ENCODE results near the gene FAM171A1.

FAM171A1 gene

GRCh38 chr10:15363031-15363430, 8.1 kb downstream of the FAM171A1 start:
- no peak for TF ChIP-seq CTCF (IDR thresholded peaks at IDR 0.05)
- TF ChIP-seq ZFX (IDR thresholded peaks at IDR 0.05; ENCODE audit: borderline replicate concordance), result no peak
- H3K27ac ChIP-seq, result no peak overlapping the region

GRCh38 chr10:15361131-15361530, 10.0 kb downstream of the FAM171A1 start:
- TF ChIP-seq CTCF (IDR thresholded peaks at IDR 0.05), result no peak
- TF ChIP-seq ZFX (IDR thresholded peaks at IDR 0.05; ENCODE audit: borderline replicate concordance), result no peak
- no peak overlapping the region for H3K27ac ChIP-seq

GRCh38 chr10:15360566-15360965, 10.5 kb downstream of the FAM171A1 start:
- H3K27ac ChIP-seq, result no peak overlapping the region
- no peak for TF ChIP-seq ZFX (IDR thresholded peaks at IDR 0.05; ENCODE audit: borderline replicate concordance)

- no peak overlapping the region for H3K27ac ChIP-seq
- TF ChIP-seq ZFX (IDR thresholded peaks at IDR 0.05; ENCODE audit: borderline replicate concordance) (no peak), CTCF (IDR thresholded peaks at IDR 0.05) (no peak)
Measured at GRCh38 chr10:15353471-15354017, 17.5 kb downstream of the FAM171A1 start.

GRCh38 chr10:15352836-15353235, 18.3 kb downstream of the FAM171A1 start:
- TF ChIP-seq CTCF (IDR thresholded peaks at IDR 0.05) (no peak), ZFX (IDR thresholded peaks at IDR 0.05; ENCODE audit: borderline replicate concordance) (no peak)
- H3K27ac ChIP-seq, result no peak overlapping the region

- H3K27ac ChIP-seq, result no peak overlapping the region
- no peak for TF ChIP-seq CTCF (IDR thresholded peaks at IDR 0.05)
- TF ChIP-seq ZFX (IDR thresholded peaks at IDR 0.05; ENCODE audit: borderline replicate concordance), result no peak
Measured at GRCh38 chr10:15352201-15352600, 18.9 kb downstream of the FAM171A1 start.

- H3K27ac ChIP-seq, result no peak overlapping the region
- no peak for TF ChIP-seq CTCF (IDR thresholded peaks at IDR 0.05)
- TF ChIP-seq ZFX (IDR thresholded peaks at IDR 0.05; ENCODE audit: borderline replicate concordance), result no peak
Measured at GRCh38 chr10:15351099-15351820, 19.8 kb downstream of the FAM171A1 start.
